H9 (cell line): Measurements from ENCODE around the gene TTC28. TPM values are rescaled to one million over a fixed set of nuclear protein-coding genes. Genes with fewer than 3 reads are reported as not detected.

ENCODE experiments used
- DNase-seq: peaks from one replicate; pipeline ENCODE4 v3.0.0-alpha.2; 2017
- H2AFZ ChIP-seq: one replicate; pipeline ENCODE4 v1.6.1; 2013; ENCODE audit warnings: mild to moderate bottlenecking, low read length, control low read depth, moderate library complexity
- H2AK5ac ChIP-seq: 2 replicates; pipeline ENCODE4 v1.6.1; 2013; ENCODE audit warnings: low read length, control low read depth, mixed read lengths; ENCODE audit not compliant: insufficient read length
- H2BK120ac ChIP-seq: one replicate; pipeline ENCODE4 v1.6.1; 2013; ENCODE audit warnings: low read depth, mild to moderate bottlenecking, low read length, control low read depth, inconsistent platforms; ENCODE audit not compliant: poor library complexity, severe bottlenecking
- H2BK12ac ChIP-seq: 2 replicates; pipeline ENCODE4 v1.6.1; 2013; ENCODE audit warnings: low read length, control low read depth, mixed read lengths, low read depth; ENCODE audit not compliant: insufficient read length
- H2BK15ac ChIP-seq: 2 replicates; pipeline ENCODE4 v1.6.1; 2013; ENCODE audit warnings: low read depth, low read length, control low read depth
- H2BK20ac ChIP-seq: one replicate; pipeline ENCODE4 v1.6.1; 2013; ENCODE audit warnings: low read depth, mild to moderate bottlenecking, low read length, control low read depth, inconsistent platforms; ENCODE audit not compliant: poor library complexity, severe bottlenecking
- H2BK5ac ChIP-seq: 2 replicates; pipeline ENCODE4 v1.6.1; 2013; ENCODE audit warnings: low read length, control low read depth, mixed read lengths; ENCODE audit not compliant: insufficient read length
- H3K14ac ChIP-seq: 2 replicates; pipeline ENCODE4 v1.6.1; 2013; ENCODE audit warnings: low read length, control low read depth; ENCODE audit not compliant: insufficient read depth
- H3K18ac ChIP-seq: 2 replicates; pipeline ENCODE4 v1.6.1; 2013; ENCODE audit warnings: low read depth, mild to moderate bottlenecking, mixed read lengths, low read length, control low read depth; ENCODE audit not compliant: insufficient read length
- H3K23ac ChIP-seq: 2 replicates; pipeline ENCODE4 v1.6.1; 2013; ENCODE audit warnings: low read length, control low read depth, mixed read lengths, low read depth; ENCODE audit not compliant: insufficient read length
- H3K23me2 ChIP-seq: 2 replicates; pipeline ENCODE4 v1.6.1; 2013; ENCODE audit warnings: low read depth, mild to moderate bottlenecking, mixed read lengths, low read length, control low read depth; ENCODE audit not compliant: insufficient read length, poor library complexity, severe bottlenecking
- H3K27ac ChIP-seq: 2 replicates; pipeline ENCODE4 v1.5.1; 2013; ENCODE audit warnings: low read length, control low read depth, mixed read lengths, low read depth; ENCODE audit not compliant: insufficient read length
- H3K27me3 ChIP-seq: 2 replicates; pipeline ENCODE4 v1.6.1; 2013; ENCODE audit warnings: low read length, control low read depth, inconsistent platforms; ENCODE audit not compliant: insufficient read depth
- H3K4ac ChIP-seq: 2 replicates; pipeline ENCODE4 v1.6.1; 2013; ENCODE audit warnings: low read depth, mild to moderate bottlenecking, control low read depth, inconsistent platforms, low read length, moderate library complexity
- H3K4me1 ChIP-seq: 2 replicates; pipeline ENCODE4 v1.6.1; 2013; ENCODE audit warnings: low read length, control low read depth, inconsistent platforms; ENCODE audit not compliant: insufficient read depth
- H3K4me2 ChIP-seq: 2 replicates; pipeline ENCODE4 v1.6.1; 2013; ENCODE audit warnings: low read length, control low read depth, mixed read lengths; ENCODE audit not compliant: insufficient read length, insufficient read depth
- H3K56ac ChIP-seq: 2 replicates; pipeline ENCODE4 v1.6.1; 2013; ENCODE audit warnings: low read depth, mild to moderate bottlenecking, mixed read lengths, low read length, control low read depth; ENCODE audit not compliant: insufficient read length
- H3K79me1 ChIP-seq: 2 replicates; pipeline ENCODE4 v1.6.1; 2013; ENCODE audit warnings: low read depth, mild to moderate bottlenecking, moderate library complexity, low read length, control low read depth, inconsistent platforms; ENCODE audit not compliant: insufficient read depth, poor library complexity, severe bottlenecking
- H3K79me2 ChIP-seq: 2 replicates; pipeline ENCODE4 v1.6.1; 2013; ENCODE audit warnings: low read length, control low read depth, inconsistent platforms; ENCODE audit not compliant: insufficient read depth
- H3K9ac ChIP-seq: 2 replicates; pipeline ENCODE4 v1.6.1; 2013; ENCODE audit warnings: low read length, control low read depth, mixed read lengths; ENCODE audit not compliant: insufficient read length; ENCODE audit errors: extremely low read depth
- H3K9me3 ChIP-seq: one replicate; pipeline ENCODE4 v1.6.1; 2013; ENCODE audit warnings: low read depth, low read length, inconsistent platforms; ENCODE audit not compliant: control insufficient read depth
- H3T11ph ChIP-seq: one replicate; pipeline ENCODE4 v1.6.1; 2013; ENCODE audit warnings: mild to moderate bottlenecking, low read length, control low read depth, inconsistent platforms
- H4K20me1 ChIP-seq: one replicate; pipeline ENCODE4 v1.6.1; 2013; ENCODE audit not compliant: control insufficient read depth, insufficient read length, insufficient read depth
- H4K5ac ChIP-seq: 2 replicates; pipeline ENCODE4 v1.6.1; 2013; ENCODE audit warnings: low read depth, mild to moderate bottlenecking, mixed read lengths, low read length, control low read depth; ENCODE audit not compliant: insufficient read length
- H4K8ac ChIP-seq: replicated peaks from 2 replicates; pipeline ENCODE4 v1.6.1; 2013; ENCODE audit warnings: low read length, control low read depth, mixed read lengths, low read depth; ENCODE audit not compliant: insufficient read length
- H4K91ac ChIP-seq: 2 replicates; pipeline ENCODE4 v1.6.1; 2013; ENCODE audit warnings: low read depth, mild to moderate bottlenecking, moderate library complexity, mixed read lengths, low read length, control low read depth; ENCODE audit not compliant: insufficient read length
- H3K27ac Mint-ChIP-seq, 3 experiments: 2 replicates in 2 of 3; 3 replicates in 1 of 3; pipeline ENCODE4 v1.8.0; 2020 to 2021; ENCODE audit warnings: mixed read lengths in 3 of 3, mild to moderate bottlenecking in 1 of 3, moderate library complexity in 1 of 3
- H3K27me3 Mint-ChIP-seq: 2 replicates; pipeline ENCODE4 v1.8.0; 2021; ENCODE audit warnings: low read depth, mild to moderate bottlenecking, moderate library complexity, mixed read lengths
- H3K36me3 Mint-ChIP-seq, 3 experiments: 2 replicates in 2 of 3; 3 replicates in 1 of 3; pipeline ENCODE4 v1.8.0; 2020 to 2021; ENCODE audit warnings: low read depth in 3 of 3, mixed read lengths in 3 of 3; ENCODE audit not compliant: insufficient read depth in 1 of 3
- H3K4me1 Mint-ChIP-seq, 2 experiments: 2 replicates each; pipeline ENCODE4 v1.8.0; 2020; ENCODE audit warnings: mixed read lengths in 2 of 2
- H3K4me3 Mint-ChIP-seq, 2 experiments: 2 replicates in 1 of 2; 3 replicates in 1 of 2; pipeline ENCODE4 v1.8.0; 2020 to 2021; ENCODE audit warnings: mild to moderate bottlenecking in 2 of 2, mixed read lengths in 2 of 2, moderate library complexity in 1 of 2
- H3K9me3 Mint-ChIP-seq, 2 experiments: 2 replicates in 1 of 2; 3 replicates in 1 of 2; pipeline ENCODE4 v1.8.0; 2020; ENCODE audit warnings: mild to moderate bottlenecking in 2 of 2, mixed read lengths in 2 of 2, moderate library complexity in 1 of 2
- WGBS: extraction: QIAGEN DNeasy Blood & Tissue Kit; methylation state at CpG from one replicate; pipeline ENCODE4 v1.1.7; 2013; ENCODE audit warnings: missing lambda C conversion rate, low lambda C conversion rate, mixed read lengths; ENCODE audit not compliant: insufficient read length; ENCODE audit errors: extremely low coverage; 5-methylcytosine and 5-hydroxymethylcytosine counted together
- total RNA-seq: library from RNA; stranded (reverse); gene quantifications from 2 replicates; pipeline ENCODE4 v1.2.1, GENCODE V29; 2021
- TF ChIP-seq, protein P1 (sequence below): fragments of 200-600 bp; sonication (generic); conservative IDR thresholded peaks from 3 replicates; pipeline ENCODE4 v1.8.0; 2021; ENCODE audit warnings: antibody characterized with exemption, mild to moderate bottlenecking

TTC28 gene
- total RNA-seq, 1 experiment from 2014 or later, result 13.6 TPM

DNA sequence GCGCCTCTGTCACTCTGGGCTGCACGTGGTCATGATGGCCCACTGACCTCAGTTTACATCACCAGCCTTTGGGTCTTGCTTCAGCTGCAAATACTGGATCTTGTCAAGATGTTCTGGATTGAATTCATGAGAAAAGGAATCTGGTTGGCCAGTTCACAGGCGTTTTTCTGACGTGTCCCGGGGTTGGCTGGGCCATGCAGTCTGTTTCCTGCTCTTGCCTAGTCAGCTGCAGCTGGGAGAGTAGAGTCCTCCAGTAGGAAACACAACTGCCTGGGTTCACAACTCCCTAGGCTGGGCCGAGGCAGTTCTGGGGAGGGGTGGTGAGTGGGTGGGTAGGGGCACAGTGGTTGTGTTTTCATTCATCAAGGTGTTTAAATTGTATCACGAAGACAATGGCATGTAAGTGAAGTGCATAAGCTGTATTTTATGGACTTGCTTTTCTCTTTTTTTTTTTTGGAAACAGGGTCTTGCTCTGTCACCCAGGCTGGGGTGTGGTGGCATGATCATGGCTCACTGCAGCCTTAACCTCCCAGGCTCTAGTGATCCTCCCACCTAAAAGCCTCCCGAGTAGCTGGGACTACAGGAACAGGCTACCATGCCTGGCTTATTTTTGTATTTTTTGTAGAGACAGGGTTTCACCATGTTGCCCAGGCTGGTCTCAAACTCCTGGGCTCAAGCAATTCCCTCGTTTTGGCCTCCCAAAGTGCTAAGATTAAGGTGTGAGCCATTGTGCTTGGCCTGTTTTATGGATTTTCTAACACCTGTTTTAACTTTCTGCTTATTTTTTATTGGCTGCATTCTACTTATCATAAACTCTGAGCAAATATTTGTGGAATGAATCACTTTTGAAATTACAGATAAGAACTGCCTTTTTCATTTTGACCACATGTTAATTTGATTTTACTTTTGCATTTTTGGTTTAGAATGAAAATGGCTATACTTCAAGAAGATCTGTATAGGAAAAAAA, 706.6 kb downstream of the TTC28 start:
- peaks cover 6 to 8% of the 10 kb centered on the region in 2 experiments for H3K4me1 Mint-ChIP-seq
- Histone ChIP-seq H3K23ac (no peak overlapping the region), H3K4me2 (no peak overlapping the region), H2AK5ac (no peak overlapping the region), H4K20me1 (no peaks in the 10 kb centered on the region), H3K56ac (no peak overlapping the region), H4K8ac (no peak overlapping the region), H2BK20ac (no peak overlapping the region), H2BK12ac (no peak overlapping the region), H3T11ph (no peak overlapping the region), H3K27me3 (no peaks in the 10 kb centered on the region), H3K9ac (no peak overlapping the region), H2AFZ (no peak overlapping the region), H3K18ac (no peak overlapping the region), H2BK15ac (no peak overlapping the region), H3K79me2 (no peaks in the 10 kb centered on the region), H3K27ac (no peak overlapping the region), H3K79me1 (no peaks in the 10 kb centered on the region), H4K5ac (no peak overlapping the region), H2BK120ac (no peak overlapping the region), H3K4ac (no peak overlapping the region), H3K14ac (no peak overlapping the region), H3K23me2 (no peaks in the 10 kb centered on the region), H2BK5ac (no peak overlapping the region), H4K91ac (no peak overlapping the region), H3K4me1 (no peaks in the 10 kb centered on the region), H3K9me3 (no peaks in the 10 kb centered on the region)
- no peak for DNase-seq
- no peak overlapping the region for H3K4me3 Mint-ChIP-seq
- TF ChIP-seq, protein P1, sequence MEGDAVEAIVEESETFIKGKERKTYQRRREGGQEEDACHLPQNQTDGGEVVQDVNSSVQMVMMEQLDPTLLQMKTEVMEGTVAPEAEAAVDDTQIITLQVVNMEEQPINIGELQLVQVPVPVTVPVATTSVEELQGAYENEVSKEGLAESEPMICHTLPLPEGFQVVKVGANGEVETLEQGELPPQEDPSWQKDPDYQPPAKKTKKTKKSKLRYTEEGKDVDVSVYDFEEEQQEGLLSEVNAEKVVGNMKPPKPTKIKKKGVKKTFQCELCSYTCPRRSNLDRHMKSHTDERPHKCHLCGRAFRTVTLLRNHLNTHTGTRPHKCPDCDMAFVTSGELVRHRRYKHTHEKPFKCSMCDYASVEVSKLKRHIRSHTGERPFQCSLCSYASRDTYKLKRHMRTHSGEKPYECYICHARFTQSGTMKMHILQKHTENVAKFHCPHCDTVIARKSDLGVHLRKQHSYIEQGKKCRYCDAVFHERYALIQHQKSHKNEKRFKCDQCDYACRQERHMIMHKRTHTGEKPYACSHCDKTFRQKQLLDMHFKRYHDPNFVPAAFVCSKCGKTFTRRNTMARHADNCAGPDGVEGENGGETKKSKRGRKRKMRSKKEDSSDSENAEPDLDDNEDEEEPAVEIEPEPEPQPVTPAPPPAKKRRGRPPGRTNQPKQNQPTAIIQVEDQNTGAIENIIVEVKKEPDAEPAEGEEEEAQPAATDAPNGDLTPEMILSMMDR, result no peak
- H3K36me3 Mint-ChIP-seq, result peaks cover 6 to 15% (median 9%) of the 10 kb centered on the region in 3 experiments; a peak in 5 of 7 replicates
- no peaks in the 10 kb centered on the region for H3K27me3 Mint-ChIP-seq
- WGBS, result no CpG with 5 or more reads among the region's 9 CpGs
- H3K9me3 Mint-ChIP-seq, result peaks cover 0 to 7% of the 10 kb centered on the region in 2 experiments; a peak in 2 of 5 replicates
- H3K27ac Mint-ChIP-seq, result no peak overlapping the region; a peak in 1 of 7 replicates
